ENCODE data around the gene SLC10A7. TPM values are rescaled to one million over a fixed set of nuclear protein-coding genes. Genes with fewer than 3 reads are reported as not detected.

Gene SLC10A7
- total and polyA plus RNA-seq, 2 of the 8 experiments (the other 6 are each of a cell fraction or from before 2014, with no cell fraction given) = 2.5 to 2.9 TPM

DNA sequence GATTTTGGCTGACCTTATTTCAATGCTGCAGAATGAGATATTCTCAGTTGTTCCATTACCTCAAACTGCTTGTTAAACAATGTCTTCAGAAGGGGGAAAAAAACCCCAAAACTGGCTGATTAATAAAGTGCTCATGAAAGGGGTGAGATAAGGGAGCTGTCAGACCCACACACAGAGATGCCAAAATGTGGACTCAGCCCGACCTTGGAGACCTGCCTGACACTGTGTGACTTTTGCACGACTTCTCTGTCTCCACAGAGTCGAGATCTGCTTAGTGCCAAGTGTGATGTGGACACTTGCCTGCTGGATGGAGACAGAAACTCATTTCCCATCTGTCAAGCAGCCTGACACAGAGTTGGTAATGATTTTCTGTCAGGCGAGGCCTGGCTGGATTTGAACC lies 275.9 kb downstream of the SLC10A7 start:
- Histone ChIP-seq H2AFZ (ENCODE audit: low read length) (no peak overlapping the region), H2BK120ac (replicated peaks; ENCODE audit: low read depth, low read length) (no peak overlapping the region), H2BK20ac (ENCODE audit: low read length) (no peak overlapping the region), H4K91ac (replicated peaks; ENCODE audit: insufficient read length, low read length) (no peak overlapping the region), H4K5ac (ENCODE audit: insufficient read length, low read depth, low read length) (no peak overlapping the region), H3K79me1 (ENCODE audit: low read depth, low read length) (no peaks in the 10 kb centered on the region), H3K79me2 (ENCODE audit: control insufficient read depth in 1 of 2, insufficient read depth in 2 of 2, low read length in 2 of 2) (no peaks in the 10 kb centered on the region), H2BK12ac (ENCODE audit: low read depth, low read length) (no peak overlapping the region), H3K56ac (replicated peaks; ENCODE audit: insufficient read length, low read depth, low read length) (no peak overlapping the region), H3K23me2 (ENCODE audit: low read depth, low read length) (no peaks in the 10 kb centered on the region), H3K9ac (replicated peaks in 1 of 4; ENCODE audit: extremely low read depth in 1 of 4, low read depth in 3 of 4, low read length in 3 of 4) (no peak overlapping the region), H3K4me1 (replicated peaks in 1 of 4; ENCODE audit: control insufficient read depth in 3 of 4, insufficient read depth in 4 of 4, low read length in 3 of 4) (peaks cover 0 to 3% (median 0%) of the 10 kb centered on the region in 4 experiments; a peak in 1 of 7 replicates), H3K23ac (ENCODE audit: insufficient read length) (no peak overlapping the region), H3K4me2 (ENCODE audit: insufficient read depth in 1 of 2, low read depth in 2 of 2, low read length in 2 of 2) (no peak overlapping the region), H3K4ac (replicated peaks; ENCODE audit: insufficient read length, low read depth, low read length) (no peak overlapping the region), H2BK5ac (ENCODE audit: low read depth, low read length) (no peak overlapping the region), H2BK15ac (ENCODE audit: low read length) (no peak overlapping the region), H2AK5ac (ENCODE audit: low read depth, low read length) (no peak overlapping the region), H3K27ac (ENCODE audit: low read depth, low read length) (no peak overlapping the region), H4K8ac (ENCODE audit: extremely low read depth, insufficient read depth, low read length) (no peak overlapping the region), H3K14ac (ENCODE audit: insufficient read length) (no peak overlapping the region), H3K36me3 (ENCODE audit: control insufficient read depth in 2 of 4, insufficient read depth in 4 of 4, low read length in 3 of 4) (no peaks in the 10 kb centered on the region), H3K18ac (ENCODE audit: extremely low read depth, low read length) (no peak overlapping the region), H3K4me3 (ENCODE audit: extremely low read depth in 1 of 4, insufficient read depth in 2 of 4, low read depth in 3 of 4, low read length in 4 of 4) (no peak overlapping the region), H3K9me3 (ENCODE audit: insufficient read depth in 2 of 2, low read depth in 1 of 2, low read length in 1 of 2) (no peaks in the 10 kb centered on the region), H4K20me1 (replicated peaks in 1 of 2; ENCODE audit: control insufficient read depth in 1 of 2, insufficient read depth in 2 of 2, low read length in 2 of 2) (no peaks in the 10 kb centered on the region), H3K27me3 (replicated peaks in 1 of 4; ENCODE audit: control insufficient read depth in 3 of 4, extremely low read depth in 1 of 4, insufficient read depth in 3 of 4, low read length in 3 of 4) (no peaks in the 10 kb centered on the region)
- ChIA-PET CTCF (ENCODE audit: partially characterized antibody) (interaction anchor here (2.0 to 2.8 kb wide), 2 partner anchors 14 to 21 kb away, joined by 6 to 22 read pairs; no protein-coding TSS in a partner anchor), POLR2A (ENCODE audit: partially characterized antibody) (no interaction called here)
- FAIRE-seq = no peak
- 77% methylated on average over 4 of the region's 4 CpGs; no CpG with 5 or more reads in 1 of the 2 experiments for WGBS, 2 experiments (ENCODE audit: extremely low coverage in 1 of 2, insufficient coverage in 1 of 2, insufficient read length in 1 of 2, insufficient replicate concordance in 2 of 2, low coverage in 1 of 2, low lambda C conversion rate in 2 of 2, missing lambda C conversion rate in 1 of 2)
- TF ChIP-seq JUND (IDR thresholded peaks at IDR 0.05; ENCODE audit: low read length) = no peak
- no peak for DNase-seq (ENCODE audit: low read depth in 1 of 2, low spot score in 2 of 2)
